Dendritic cell treated with granulocyte-macrophage colony-stimulating factor and Interleukin-4, amounts not matched to agents 40 ng/mL and 50 ng/mL, for 4 days (primary cell): ENCODE results near the gene DNLZ.
A peak's percentile ranks its signal among the peaks of the same experiment; 100 is the strongest.

Experiments used
- H3K27ac Mint-ChIP-seq: one replicate; pipeline ENCODE4 v1.8.0; 2022; ENCODE audit warnings: mild to moderate bottlenecking, mixed read lengths
- H3K27me3 Mint-ChIP-seq: one replicate; pipeline ENCODE4 v1.8.0; 2022; ENCODE audit warnings: mild to moderate bottlenecking, mixed read lengths
- H3K36me3 Mint-ChIP-seq: one replicate; pipeline ENCODE4 v1.8.0; 2022; ENCODE audit warnings: low read depth, mixed read lengths
- H3K4me1 Mint-ChIP-seq: one replicate; pipeline ENCODE4 v1.8.0; 2022; ENCODE audit warnings: low read depth, mixed read lengths
- H3K4me3 Mint-ChIP-seq: one replicate; pipeline ENCODE4 v1.8.0; 2022; ENCODE audit warnings: mild to moderate bottlenecking, moderate library complexity, mixed read lengths
- H3K9me3 Mint-ChIP-seq: one replicate; pipeline ENCODE4 v1.8.0; 2022; ENCODE audit warnings: mixed read lengths
- intact Hi-C: fragments of 100-400 bp; cut with micrococcal nuclease; formaldehyde crosslinking; loops from one replicate; pipeline ENCODE4 v1.15.0; 2022

The DNLZ gene

DNA sequence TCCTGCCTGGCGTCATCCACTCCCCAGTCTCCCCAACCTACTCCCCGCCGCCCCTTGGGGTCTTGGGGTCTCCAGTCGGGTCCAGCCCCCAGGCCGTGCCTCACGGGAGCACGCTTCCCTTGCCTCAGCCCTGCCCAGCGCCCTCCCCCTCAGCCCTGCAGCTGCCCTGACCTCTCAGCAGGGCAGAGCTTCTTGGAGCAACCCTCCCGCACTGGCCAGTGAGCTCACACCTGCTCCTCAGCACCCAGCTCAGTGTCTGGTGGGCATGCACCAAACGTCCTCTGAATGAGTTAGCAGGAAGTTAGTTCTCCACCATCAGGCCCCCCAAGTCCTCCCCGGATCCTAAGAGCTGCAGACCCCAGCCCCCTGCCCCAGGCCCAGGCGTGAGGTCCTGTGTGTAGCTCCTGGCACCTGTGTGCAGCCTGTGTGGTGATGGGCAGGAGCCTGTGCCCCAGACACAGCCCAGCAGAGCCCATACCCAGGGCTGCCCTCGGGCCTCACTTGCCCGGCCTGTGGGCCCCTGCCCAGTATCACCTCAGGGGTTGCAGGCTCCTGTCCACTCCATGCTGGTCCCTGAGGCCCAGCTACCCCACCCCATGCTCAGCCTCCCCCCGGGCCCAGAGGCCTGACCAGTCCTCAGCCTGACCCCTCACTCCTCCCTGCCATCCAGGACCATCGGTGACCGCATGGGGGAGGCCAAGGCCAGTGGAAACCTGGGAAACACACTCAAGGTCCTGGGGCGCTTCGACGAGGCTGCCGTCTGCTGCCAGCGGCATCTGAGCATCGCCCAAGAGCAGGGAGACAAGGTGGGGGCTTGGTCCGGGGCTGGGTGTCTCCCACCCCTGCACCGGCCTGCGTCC is 28.0 kb downstream of the DNLZ start:
- Mint-ChIP-seq H3K4me3 (no peak overlapping the region), H3K27me3 (no peaks in the 10 kb centered on the region), H3K27ac (no peak overlapping the region), H3K36me3 (peaks cover 13% of the 10 kb centered on the region), H3K4me1 (peaks cover 5% of the 10 kb centered on the region), H3K9me3 (no peaks in the 10 kb centered on the region)
- intact Hi-C loops = no loop called here

DNA sequence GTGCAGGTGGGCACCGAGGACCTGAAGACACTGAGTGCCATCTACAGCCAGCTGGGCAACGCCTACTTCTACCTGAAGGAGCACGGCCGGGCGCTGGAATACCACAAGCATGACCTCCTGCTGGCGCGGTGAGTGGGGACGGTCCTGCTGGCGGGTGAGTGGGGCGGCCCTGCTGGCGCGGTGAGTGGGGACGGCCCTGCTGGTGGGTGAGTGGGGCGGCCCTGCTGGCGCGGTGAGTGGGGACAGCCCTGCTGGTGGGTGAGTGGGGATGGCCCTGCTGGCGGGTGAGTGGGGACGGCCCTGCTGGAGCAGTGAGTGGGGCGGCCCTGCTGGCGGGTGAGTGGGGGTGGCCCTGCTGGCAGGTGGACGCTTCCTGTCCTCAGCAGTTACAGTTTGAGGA is 29.0 kb downstream of the DNLZ start:
- Mint-ChIP-seq H3K4me3 (no peak overlapping the region), H3K9me3 (no peaks in the 10 kb centered on the region), H3K27me3 (no peaks in the 10 kb centered on the region), H3K36me3 (peaks cover 13% of the 10 kb centered on the region), H3K27ac (no peak overlapping the region), H3K4me1 (peaks cover 5% of the 10 kb centered on the region)
- intact Hi-C loops = no loop called here

DNA sequence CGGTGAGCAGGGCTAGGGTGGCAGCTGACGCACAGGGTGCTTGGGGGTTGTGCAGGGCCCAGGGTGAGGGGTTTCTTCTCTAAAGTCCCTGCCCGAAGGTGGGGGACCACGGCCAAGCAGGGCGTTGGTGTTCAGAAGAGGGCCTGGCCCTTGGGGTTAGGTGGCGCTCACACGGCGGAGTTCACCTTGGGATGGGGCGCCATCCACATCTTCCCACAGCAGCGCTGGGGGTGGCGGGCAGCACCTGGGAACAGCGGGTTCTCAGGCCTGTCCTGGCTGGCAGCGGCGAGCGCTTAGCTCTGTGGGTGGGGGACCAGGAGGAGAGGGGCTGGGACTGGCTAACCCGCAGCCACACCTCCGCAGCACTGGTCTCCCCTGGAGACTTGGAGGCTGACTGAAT is 30.1 kb downstream of the DNLZ start:
- Mint-ChIP-seq H3K36me3 (peaks cover 13% of the 10 kb centered on the region), H3K27me3 (peaks cover 4% of the 10 kb centered on the region), H3K4me3 (no peak overlapping the region)

DNA sequence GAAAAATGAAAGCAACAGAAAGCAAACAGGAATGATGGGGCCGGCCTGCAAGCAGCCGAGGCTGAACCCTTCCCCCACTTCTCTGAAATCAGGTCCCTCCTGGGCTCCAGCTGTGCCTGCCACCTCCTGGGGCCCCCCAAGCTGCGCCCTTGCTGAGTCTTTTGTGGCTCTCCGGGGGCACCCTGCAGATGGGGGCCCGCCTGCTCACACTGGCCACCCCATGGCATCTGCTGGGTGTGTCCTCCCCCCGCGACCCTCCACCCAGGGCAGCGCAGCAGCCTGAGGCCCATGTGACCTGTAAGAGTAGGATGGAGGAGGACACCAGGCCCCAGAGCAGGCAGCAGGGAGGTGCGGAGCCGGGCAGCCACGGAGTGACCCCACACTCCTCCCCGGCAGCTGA is 30.5 kb downstream of the DNLZ start:
- no peak overlapping the region for H3K27ac Mint-ChIP-seq
- peaks cover 12% of the 10 kb centered on the region for H3K36me3 Mint-ChIP-seq
- no peaks in the 10 kb centered on the region for H3K9me3 Mint-ChIP-seq
- peaks cover 5% of the 10 kb centered on the region for H3K27me3 Mint-ChIP-seq
- intact Hi-C loops = no loop called here
- H3K4me1 Mint-ChIP-seq = peaks cover 6% of the 10 kb centered on the region
- no peak overlapping the region for H3K4me3 Mint-ChIP-seq

More for the DNA sequence above, 30.1 kb downstream of the DNLZ start:
- Mint-ChIP-seq H3K4me1 (peaks cover 5% of the 10 kb centered on the region), H3K9me3 (no peaks in the 10 kb centered on the region), H3K27ac (no peak overlapping the region)
- intact Hi-C loops = no loop called here

DNA sequence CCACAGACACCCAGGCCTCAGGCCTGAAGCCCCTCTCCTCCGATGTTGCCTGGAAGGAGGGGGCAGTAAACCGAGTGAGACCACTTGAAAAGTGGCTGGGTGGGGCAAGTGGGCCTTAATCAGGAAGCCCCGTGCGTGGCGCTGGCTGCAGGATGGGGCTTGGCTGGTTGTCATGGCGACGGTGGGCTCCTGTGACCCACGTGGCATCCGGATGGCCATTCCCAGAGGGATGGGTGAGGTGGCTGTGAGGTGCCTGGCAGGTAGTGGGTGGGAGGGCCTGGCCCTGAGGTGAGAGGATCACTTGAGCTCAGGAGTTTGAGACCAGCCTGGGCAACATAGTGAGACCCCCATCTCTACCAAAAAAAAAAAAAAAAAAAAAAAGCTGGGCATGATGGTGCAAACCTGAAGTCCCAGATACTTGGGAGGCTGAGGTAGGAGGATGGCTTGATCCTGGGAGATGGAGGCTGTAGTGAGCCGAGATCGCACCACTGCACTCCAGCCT is 31.0 kb downstream of the DNLZ start:
- peaks cover 7% of the 10 kb centered on the region for H3K36me3 Mint-ChIP-seq
- H3K27ac Mint-ChIP-seq = no peak overlapping the region
- H3K4me1 Mint-ChIP-seq = peaks cover 6% of the 10 kb centered on the region
- peaks cover 7% of the 10 kb centered on the region for H3K27me3 Mint-ChIP-seq
- intact Hi-C loops = no loop called here
- no peak overlapping the region for H3K4me3 Mint-ChIP-seq
- no peaks in the 10 kb centered on the region for H3K9me3 Mint-ChIP-seq

DNA sequence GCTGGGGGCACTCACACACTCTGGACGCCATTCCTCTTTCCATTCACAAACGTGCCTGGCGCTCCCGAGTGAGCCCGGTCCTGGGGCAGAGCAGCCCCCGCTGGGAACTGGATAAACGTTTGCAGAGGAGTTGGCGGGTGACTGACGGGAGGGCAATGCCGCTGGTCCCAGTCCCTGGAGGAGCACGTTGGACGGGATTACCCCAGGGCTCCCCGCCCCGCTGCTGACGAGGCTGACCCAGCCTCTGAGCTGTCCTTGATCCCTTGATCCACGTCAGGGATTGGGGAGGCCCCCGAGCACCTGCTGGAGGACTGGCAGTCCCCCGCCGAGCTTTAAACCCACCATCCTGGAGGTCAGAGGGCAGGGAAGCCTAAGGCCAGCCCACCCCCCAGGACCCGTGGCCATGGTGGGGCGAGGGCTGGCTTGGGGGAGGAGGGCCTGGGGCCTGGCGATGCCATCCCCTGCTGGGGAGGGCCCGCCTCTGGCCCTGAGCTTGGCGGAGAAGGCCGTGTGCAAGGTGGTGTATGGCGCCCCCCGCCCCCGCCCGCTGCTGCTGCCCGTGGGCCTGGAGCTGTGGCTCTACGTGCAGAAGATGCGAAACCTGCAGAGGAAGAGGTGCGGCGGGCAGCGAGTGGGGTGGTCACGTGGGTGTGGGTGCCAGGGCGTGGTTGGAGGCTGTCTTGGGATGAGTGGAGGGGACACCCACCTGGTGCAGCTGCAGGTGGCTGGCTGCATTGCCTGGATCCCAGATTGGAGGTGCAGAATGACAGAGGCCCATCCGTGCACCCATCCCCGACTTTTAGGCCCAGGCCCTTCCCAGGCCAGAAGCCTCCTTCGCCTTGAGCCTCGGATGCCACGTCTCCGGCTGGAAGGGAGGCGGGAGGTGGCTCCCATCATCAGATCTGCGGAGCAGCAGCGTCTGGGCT is 31.7 kb downstream of the DNLZ start:
- H3K27ac Mint-ChIP-seq = no peak overlapping the region
- H3K9me3 Mint-ChIP-seq = no peaks in the 10 kb centered on the region
- H3K4me1 Mint-ChIP-seq = peaks cover 7% of the 10 kb centered on the region
- H3K27me3 Mint-ChIP-seq = peaks cover 9% of the 10 kb centered on the region
- peaks cover under 1% of the 10 kb centered on the region for H3K36me3 Mint-ChIP-seq
- intact Hi-C loops = no loop called here
- no peak overlapping the region for H3K4me3 Mint-ChIP-seq

DNA sequence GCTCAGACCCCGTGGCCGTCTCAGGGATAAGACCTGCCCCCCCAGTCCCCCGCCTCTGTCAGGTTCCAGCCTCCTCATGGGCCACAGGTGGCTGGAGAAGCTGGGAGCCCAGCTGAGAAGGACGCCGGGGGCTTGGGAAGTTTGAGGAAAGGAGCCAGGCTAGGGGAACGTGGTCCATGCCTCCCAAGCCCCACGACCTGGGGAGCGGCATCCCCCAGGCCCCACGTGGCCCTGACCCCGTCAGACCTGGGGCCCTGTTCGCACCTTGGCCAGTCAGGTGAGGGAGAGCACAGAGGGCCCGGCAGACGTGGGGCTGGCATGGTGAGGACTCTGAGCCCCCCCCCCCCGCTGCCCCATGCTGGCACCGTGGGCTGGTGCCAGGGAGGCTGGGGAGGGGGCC is 32.5 kb downstream of the DNLZ start:
- H3K4me3 Mint-ChIP-seq = no peak overlapping the region
- intact Hi-C loops = no loop called here

DNA sequence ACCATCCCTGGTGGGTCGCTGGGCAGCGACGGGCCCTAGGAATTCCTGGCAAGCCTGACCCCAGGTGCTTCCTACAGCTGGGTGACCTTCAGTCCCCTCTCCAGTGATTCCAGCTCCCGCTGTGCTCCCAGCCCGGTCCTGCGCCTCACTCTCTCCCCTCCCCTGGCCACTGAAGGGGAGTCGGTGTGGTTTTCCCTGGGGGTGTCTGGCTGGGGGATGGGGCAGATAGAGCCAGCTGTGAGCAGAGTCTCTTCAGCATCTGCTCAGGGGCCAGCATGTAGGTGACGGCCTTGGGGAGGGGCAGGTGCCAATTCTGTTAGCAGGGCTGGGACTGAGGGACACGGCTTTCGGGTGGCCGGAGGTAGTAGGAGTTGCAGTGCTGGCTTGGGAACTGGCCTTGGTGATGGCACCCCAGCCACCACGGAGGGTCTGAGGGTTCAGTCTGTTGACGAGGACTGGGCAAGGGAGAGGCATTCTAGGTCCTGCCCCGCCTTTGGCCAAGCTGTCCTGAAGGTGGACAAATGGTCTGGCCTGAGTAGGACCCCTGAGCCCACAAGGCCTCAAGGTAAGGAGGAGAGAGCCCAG is 33.0 kb downstream of the DNLZ start:
- Mint-ChIP-seq H3K9me3 (no peaks in the 10 kb centered on the region), H3K4me1 (peaks cover 13% of the 10 kb centered on the region), H3K36me3 (no peaks in the 10 kb centered on the region), H3K4me3 (no peak overlapping the region), H3K27me3 (peaks cover 22% of the 10 kb centered on the region), H3K27ac (no peak overlapping the region)
- intact Hi-C loops = no loop called here

More for the DNA sequence above, 32.5 kb downstream of the DNLZ start:
- no peak overlapping the region for H3K27ac Mint-ChIP-seq
- H3K4me1 Mint-ChIP-seq = peaks cover 13% of the 10 kb centered on the region
- H3K36me3 Mint-ChIP-seq = no peaks in the 10 kb centered on the region
- peaks cover 17% of the 10 kb centered on the region for H3K27me3 Mint-ChIP-seq
- H3K9me3 Mint-ChIP-seq = no peaks in the 10 kb centered on the region

DNA sequence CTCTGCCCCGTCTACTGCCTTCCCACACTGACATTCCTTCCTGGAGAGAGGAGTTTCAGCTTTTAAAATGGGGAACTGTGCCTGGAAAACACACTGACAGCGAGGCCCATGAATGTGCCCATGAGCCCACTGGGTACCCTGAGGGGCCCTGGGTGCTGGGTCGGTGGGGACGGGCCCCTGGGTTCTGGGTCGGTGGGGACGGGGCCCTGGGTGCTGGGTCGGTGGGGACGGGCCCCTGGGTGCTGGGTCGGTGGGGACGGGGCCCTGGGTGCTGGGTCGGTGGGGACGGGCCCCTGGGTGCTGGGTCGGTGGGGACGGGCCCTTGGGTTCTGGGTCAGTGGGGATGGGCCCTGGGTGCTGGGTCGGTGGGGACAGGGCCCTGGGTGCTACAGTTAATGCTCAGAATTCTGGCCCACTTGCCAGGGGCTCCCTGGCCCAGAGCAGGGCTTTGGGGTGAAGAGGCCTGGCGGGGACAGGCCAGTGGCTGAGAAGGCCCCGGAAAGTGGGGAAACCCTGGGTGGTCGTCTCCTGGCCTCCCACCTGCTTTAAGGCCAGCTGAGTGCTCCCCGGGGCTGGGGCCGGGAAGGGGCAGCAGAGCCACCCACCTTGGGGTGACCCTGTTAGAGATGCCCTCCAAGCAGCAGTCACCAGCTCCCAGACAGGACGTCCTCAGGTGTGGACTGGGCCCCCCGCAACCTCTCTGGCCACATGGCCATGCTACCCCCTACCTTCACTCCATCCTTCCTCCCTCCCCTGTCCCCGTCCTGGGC is 33.7 kb downstream of the DNLZ start:
- no peak overlapping the region for H3K27ac Mint-ChIP-seq
- intact Hi-C loops = no loop called here
- no peak overlapping the region for H3K4me3 Mint-ChIP-seq
- H3K4me1 Mint-ChIP-seq = peaks cover 13% of the 10 kb centered on the region
- no peaks in the 10 kb centered on the region for H3K9me3 Mint-ChIP-seq
- H3K36me3 Mint-ChIP-seq = no peaks in the 10 kb centered on the region
- H3K27me3 Mint-ChIP-seq = peaks cover 27% of the 10 kb centered on the region

DNA sequence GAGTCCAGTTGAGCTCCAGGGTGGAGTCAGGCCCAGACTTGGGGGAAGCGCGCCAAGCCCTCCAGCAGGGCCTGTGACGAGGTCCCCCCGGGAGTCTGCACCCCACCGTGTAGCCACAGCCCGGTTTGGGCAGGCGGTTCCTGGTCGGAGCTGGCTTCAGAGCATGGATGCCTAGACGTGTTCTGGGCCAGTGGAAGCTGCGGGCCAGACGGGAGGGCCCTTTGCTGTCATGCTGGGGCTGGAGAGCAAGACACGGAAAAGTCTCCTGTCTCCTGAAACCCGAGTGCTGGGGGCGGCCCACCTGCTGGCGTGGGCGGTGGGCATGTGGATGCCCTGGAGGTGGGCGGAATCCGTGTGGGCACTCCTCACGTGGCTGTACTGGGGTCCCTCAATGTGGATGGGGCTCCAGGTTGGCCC is 34.3 kb downstream of the DNLZ start:
- H3K36me3 Mint-ChIP-seq = no peaks in the 10 kb centered on the region
- no peaks in the 10 kb centered on the region for H3K9me3 Mint-ChIP-seq
- peaks cover 27% of the 10 kb centered on the region for H3K27me3 Mint-ChIP-seq
- intact Hi-C loops = no loop called here
- H3K4me3 Mint-ChIP-seq = no peak overlapping the region
- no peak overlapping the region for H3K27ac Mint-ChIP-seq
- H3K4me1 Mint-ChIP-seq = peaks cover 13% of the 10 kb centered on the region

DNA sequence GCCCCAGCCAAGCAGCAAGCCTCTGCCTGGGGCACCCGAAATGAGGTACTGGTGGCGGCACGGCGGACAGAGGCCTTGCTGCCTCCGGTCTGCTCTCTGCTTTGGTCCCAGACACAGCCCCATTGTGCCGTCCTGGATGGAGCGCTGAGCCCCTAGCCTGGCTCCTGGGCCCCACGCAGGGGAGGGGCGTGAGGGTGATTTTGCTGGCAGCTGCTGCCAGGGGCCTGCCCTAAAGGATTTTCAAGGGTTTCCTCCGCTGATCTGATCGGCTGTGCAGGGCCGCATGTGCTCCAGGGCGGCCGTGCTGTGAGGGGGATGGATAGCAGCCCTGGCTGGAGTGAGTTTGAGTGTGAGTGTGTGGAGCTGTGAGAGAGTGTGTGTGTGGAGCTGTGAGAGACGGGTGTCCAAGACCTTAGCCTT is 34.9 kb downstream of the DNLZ start:
- peaks cover 13% of the 10 kb centered on the region for H3K4me1 Mint-ChIP-seq
- peak overlapping the region; percentile 39 for H3K4me3 Mint-ChIP-seq
- peaks cover 30% of the 10 kb centered on the region for H3K27me3 Mint-ChIP-seq
- no peak overlapping the region for H3K27ac Mint-ChIP-seq
- no peaks in the 10 kb centered on the region for H3K9me3 Mint-ChIP-seq
- no peaks in the 10 kb centered on the region for H3K36me3 Mint-ChIP-seq
- intact Hi-C loops = no loop called here

DNA sequence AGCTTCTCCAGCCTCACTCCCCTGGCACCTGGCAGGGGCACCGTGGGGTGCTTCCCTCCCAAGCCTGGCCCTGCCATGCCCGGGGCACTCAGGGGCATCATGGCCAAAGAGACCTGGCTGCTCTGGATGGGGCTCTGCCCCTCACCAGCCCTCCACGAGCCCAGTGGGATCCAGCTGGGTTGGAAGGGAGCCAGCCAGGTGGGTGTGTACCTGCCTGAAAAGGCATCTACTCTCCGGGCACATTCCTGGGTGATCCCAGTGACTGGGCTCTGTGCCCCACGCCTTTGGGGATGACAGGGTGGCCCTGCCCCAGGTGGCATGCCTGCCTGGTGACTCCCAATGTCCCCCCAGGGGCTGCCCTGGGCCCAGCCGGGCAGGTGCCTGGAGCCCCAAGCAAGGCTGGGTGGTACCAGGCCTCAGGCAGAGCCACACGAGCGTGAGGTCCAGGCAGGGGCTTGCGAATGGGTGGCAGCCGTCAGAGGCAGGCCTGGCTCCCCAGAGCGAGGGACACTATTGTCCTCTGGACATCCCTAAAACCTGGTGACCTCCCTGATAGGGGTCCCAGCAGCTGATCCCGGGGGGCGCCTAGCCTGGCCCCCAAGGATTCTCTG is 35.4 kb downstream of the DNLZ start:
- no peak overlapping the region for H3K27ac Mint-ChIP-seq
- peaks cover 13% of the 10 kb centered on the region for H3K4me1 Mint-ChIP-seq
- no peaks in the 10 kb centered on the region for H3K36me3 Mint-ChIP-seq
- H3K27me3 Mint-ChIP-seq = peaks cover 34% of the 10 kb centered on the region
- intact Hi-C loops = no loop called here
- H3K9me3 Mint-ChIP-seq = no peaks in the 10 kb centered on the region
- peak overlapping the region; percentile 39 for H3K4me3 Mint-ChIP-seq
